K562 (cell line): ENCODE measurements around the gene MYLIP. TPM values are rescaled to one million over a fixed set of nuclear protein-coding genes. Genes with fewer than 3 reads are reported as not detected.

Experiments
- CBX1 ChIP-seq: sonication (generic); IDR thresholded peaks from 2 replicates; pipeline ENCODE4 v1.6.1; 2016; ENCODE audit warnings: antibody characterized with exemption, low read depth, mild to moderate bottlenecking
- DDX20 ChIP-seq: fragments of 450-650 bp; IDR thresholded peaks from 2 replicates; pipeline ENCODE4 v1.6.1; 2016; ENCODE audit warnings: missing genetic modification characterization, low read depth, mild to moderate bottlenecking, missing compliant biosample characterization, moderate library complexity
- E2F4 ChIP-seq: sonication (generic); formaldehyde crosslinking; IDR thresholded peaks from 2 replicates; pipeline ENCODE4 v1.8.0; 2022; ENCODE audit warnings: mild to moderate bottlenecking, low read depth, missing genetic modification reagents
- HBP1 ChIP-seq: fragments of 450-650 bp; formaldehyde crosslinking; IDR thresholded peaks from 2 replicates; pipeline ENCODE4 v1.4.0; 2022; ENCODE audit warnings: missing genetic modification characterization
- HSF4 ChIP-seq: fragments of 250-450 bp; sonication (Bioruptor Pico); IDR thresholded peaks from 2 replicates; pipeline ENCODE4 v2.1.2; 2022; ENCODE audit warnings: mild to moderate bottlenecking, moderate library complexity, borderline replicate concordance
- ILF3 ChIP-seq: fragments of 450-650 bp; IDR thresholded peaks from 2 replicates; pipeline ENCODE4 v1.6.1; 2018; ENCODE audit warnings: antibody characterized with exemption, mild to moderate bottlenecking, moderate library complexity, borderline replicate concordance
- KDM1A ChIP-seq, 2 experiments: fragments of 450-650 bp; IDR thresholded peaks; 2 replicates each; pipeline ENCODE4 v1.6.1; 2016; ENCODE audit warnings: mild to moderate bottlenecking in 2 of 2
- MAFF ChIP-seq: IDR thresholded peaks from 2 replicates; pipeline ENCODE4 v1.6.1; 2012; ENCODE audit warnings: low read length, improper control_type of control experiment
- MCM3 ChIP-seq: fragments of 450-650 bp; IDR thresholded peaks from 2 replicates; pipeline ENCODE4 v1.6.1; 2016
- PBX2 ChIP-seq, 2 experiments: IDR thresholded peaks in 1 of 2; conservative IDR thresholded peaks in 1 of 2; 2 replicates each; pipeline ENCODE4 v1.6.1; 2016; ENCODE audit warnings: low read depth in 2 of 2, mild to moderate bottlenecking in 1 of 2, missing compliant biosample characterization in 1 of 2, missing genetic modification characterization in 1 of 2, moderate library complexity in 1 of 2
- RB1 ChIP-seq: fragments of 450-650 bp; IDR thresholded peaks from 2 replicates; pipeline ENCODE4 v1.6.1; 2017; ENCODE audit warnings: low read depth, mild to moderate bottlenecking
- RBM25 ChIP-seq: fragments of 200-400 bp; formaldehyde crosslinking; IDR thresholded peaks from 2 replicates; pipeline ENCODE4 v1.6.1; 2018; ENCODE audit warnings: low read length, low read depth, moderate library complexity; ENCODE audit not compliant: severe bottlenecking
- RUNX1 ChIP-seq: sonication (generic); IDR thresholded peaks from 2 replicates; pipeline ENCODE4 v1.6.1; 2016; ENCODE audit warnings: antibody characterized with exemption, low read depth
- SREBF2 ChIP-seq: sonication (generic); formaldehyde crosslinking; IDR thresholded peaks from 2 replicates; pipeline ENCODE4 v1.4.0; 2020; ENCODE audit warnings: mild to moderate bottlenecking, missing genetic modification reagents
- STAT5A ChIP-seq: IDR thresholded peaks from 2 replicates; pipeline ENCODE4 v1.6.1; 2012; ENCODE audit warnings: low read length, inconsistent platforms, borderline replicate concordance
- TRIM25 ChIP-seq: fragments of 450-650 bp; IDR thresholded peaks from 2 replicates; pipeline ENCODE4 v1.7.0; 2016; ENCODE audit warnings: borderline replicate concordance
- ZFP30 ChIP-seq: fragments of 250-450 bp; sonication (Bioruptor Pico); IDR thresholded peaks from 2 replicates; pipeline ENCODE4 v1.8.0; 2022; ENCODE audit warnings: moderate library complexity, mild to moderate bottlenecking, inconsistent platforms, borderline replicate concordance
- ZKSCAN1 ChIP-seq: fragments of 150-350 bp; IDR thresholded peaks from 2 replicates; pipeline ENCODE4 v1.6.1; 2016; ENCODE audit warnings: low read depth, low read length
- ZNF507 ChIP-seq: conservative IDR thresholded peaks from 2 replicates; pipeline ENCODE4 v1.6.1; 2017; ENCODE audit warnings: missing genetic modification characterization, missing compliant biosample characterization
- polyA plus RNA-seq, 8 experiments: library from polyadenylated mRNA; depleted of rRNA in 4 of 8; stranded (reverse) in 5 of 8; unstranded in 3 of 8; fragments of >200 nt; fragmentation: Nextera tagmentation in 2 of 8; fragmentation: Illumina TruSeq in 1 of 8; extraction: Ambion mirVana in 2 of 8; extraction: Trizol in 1 of 8; gene quantifications; 2 replicates each; pipeline versions ENCODE4 v1.2.1 to v1.2.3, GENCODE V29; 2011 to 2014; ENCODE audit warnings: inconsistent platforms in 1 of 8, missing spikeins in 1 of 8
- total RNA-seq, 7 experiments: library from RNA; depleted of rRNA in 6 of 7; stranded (reverse); fragments of >200 nt in 6 of 7; fragmentation: Illumina TruSeq in 2 of 7; extraction: Trizol in 2 of 7; gene quantifications; 2 replicates each; pipeline versions ENCODE4 v1.2.1 to v1.2.3, GENCODE V29; 2011 to 2021; ENCODE audit warnings: low replicate concordance in 1 of 7
- TF ChIP-seq, protein P1 (sequence below): fragments of 200-800 bp; sonication (Bioruptor generic); IDR thresholded peaks from 2 replicates; pipeline ENCODE4 v1.6.1; 2017; ENCODE audit warnings: missing genetic modification characterization, missing compliant biosample characterization

Gene MYLIP
- total and polyA plus RNA-seq, 9 of the 15 experiments (the other 6 are each of a cell fraction or from before 2014, with no cell fraction given) = 10.8 to 43.5 (median 31.5) TPM

DNA sequence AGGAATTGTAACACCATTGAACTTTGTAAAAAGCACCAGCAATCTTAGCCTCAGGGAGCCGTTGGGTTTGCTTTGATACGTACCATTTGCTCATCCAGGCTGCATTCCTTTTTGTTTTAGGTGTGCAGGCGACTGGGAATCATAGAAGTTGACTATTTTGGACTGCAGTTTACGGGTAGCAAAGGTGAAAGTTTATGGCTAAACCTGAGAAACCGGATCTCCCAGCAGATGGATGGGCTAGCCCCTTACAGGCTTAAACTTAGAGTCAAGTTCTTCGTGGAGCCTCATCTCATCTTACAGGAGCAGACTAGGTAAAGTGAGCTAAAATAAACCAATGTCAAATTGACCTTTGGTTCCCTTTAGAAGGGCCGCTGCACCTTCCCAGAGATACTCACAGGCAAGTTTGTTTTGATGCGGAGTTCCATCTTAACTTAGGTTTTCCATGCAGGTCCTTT, 1.6 kb downstream of the MYLIP start (continued):
- no peak for TF ChIP-seq CBX1
- no peak for TF ChIP-seq RB1
- TF ChIP-seq ZKSCAN1 = no peak
- TF ChIP-seq HSF4 (CRISPR knock-in tag) = no peak
- no peak for TF ChIP-seq ZNF507 (tag)
- no peak for TF ChIP-seq KDM1A (IDR thresholded peaks at IDR 0.05)
- TF ChIP-seq MCM3 = no peak
- TF ChIP-seq TRIM25 = no peak
- TF ChIP-seq E2F4 (CRISPR knock-in tag) = no peak
- TF ChIP-seq ZFP30 (CRISPR knock-in tag) = no peak
- no peak for TF ChIP-seq RUNX1
- no peak for TF ChIP-seq DDX20 (tag)
- no peak for TF ChIP-seq STAT5A
- TF ChIP-seq PBX2 (CRISPR knock-in tag; IDR thresholded peaks at IDR 0.05; ENCODE audit: low read depth) = no peak
- TF ChIP-seq PBX2 (tag; conservative IDR thresholded peaks at IDR 0.05; ENCODE audit: low read depth) = no peak
- no peak for TF ChIP-seq ILF3
- TF ChIP-seq MAFF = no peak
- no peak for TF ChIP-seq HBP1 (CRISPR knock-in tag)
- TF ChIP-seq RBM25 = no peak
- TF ChIP-seq SREBF2 = no peak
- TF ChIP-seq, protein P1, sequence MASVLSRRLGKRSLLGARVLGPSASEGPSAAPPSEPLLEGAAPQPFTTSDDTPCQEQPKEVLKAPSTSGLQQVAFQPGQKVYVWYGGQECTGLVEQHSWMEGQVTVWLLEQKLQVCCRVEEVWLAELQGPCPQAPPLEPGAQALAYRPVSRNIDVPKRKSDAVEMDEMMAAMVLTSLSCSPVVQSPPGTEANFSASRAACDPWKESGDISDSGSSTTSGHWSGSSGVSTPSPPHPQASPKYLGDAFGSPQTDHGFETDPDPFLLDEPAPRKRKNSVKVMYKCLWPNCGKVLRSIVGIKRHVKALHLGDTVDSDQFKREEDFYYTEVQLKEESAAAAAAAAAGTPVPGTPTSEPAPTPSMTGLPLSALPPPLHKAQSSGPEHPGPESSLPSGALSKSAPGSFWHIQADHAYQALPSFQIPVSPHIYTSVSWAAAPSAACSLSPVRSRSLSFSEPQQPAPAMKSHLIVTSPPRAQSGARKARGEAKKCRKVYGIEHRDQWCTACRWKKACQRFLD (CRISPR knock-in tag) = no peak
